Esophagus (tissue), 2 donors: ENCODE results near the gene CPA2. TPM values are rescaled to one million over a fixed set of nuclear protein-coding genes. Genes with fewer than 3 reads are reported as not detected.

Source experiments
- H3K27ac ChIP-seq, 2 donors: one replicate each; pipeline ENCODE4 v1.5.1; 2013; ENCODE audit warnings: low read depth in 2 of 2, mild to moderate bottlenecking in 2 of 2, inconsistent platforms in 1 of 2, low read length in 1 of 2, moderate library complexity in 1 of 2
- H3K27me3 ChIP-seq, 2 donors: one replicate each; pipeline ENCODE4 v1.6.1; 2013; ENCODE audit warnings: low read length in 2 of 2, control low read depth in 1 of 2, mild to moderate bottlenecking in 1 of 2; ENCODE audit not compliant: insufficient read depth in 2 of 2, control insufficient read depth in 1 of 2
- H3K36me3 ChIP-seq, 2 donors: one replicate each; pipeline ENCODE4 v1.6.1; 2013; ENCODE audit warnings: low read length in 1 of 2; ENCODE audit not compliant: control insufficient read depth in 2 of 2, insufficient read depth in 2 of 2
- H3K4me1 ChIP-seq, 2 donors: one replicate each; pipeline ENCODE4 v1.6.1; 2013; ENCODE audit warnings: low read length in 1 of 2; ENCODE audit not compliant: control insufficient read depth in 2 of 2, insufficient read depth in 2 of 2
- H3K4me3 ChIP-seq, 2 donors: one replicate each; pipeline ENCODE4 v1.5.1; 2013; ENCODE audit warnings: low read length in 2 of 2, mild to moderate bottlenecking in 2 of 2, low read depth in 1 of 2, moderate library complexity in 1 of 2
- H3K9me3 ChIP-seq, 2 donors: one replicate each; pipeline ENCODE4 v1.6.1; 2013; ENCODE audit warnings: mild to moderate bottlenecking in 2 of 2, low read depth in 1 of 2, low read length in 1 of 2, moderate library complexity in 1 of 2; ENCODE audit not compliant: control insufficient read depth in 2 of 2, insufficient read depth in 1 of 2
- WGBS, 2 donors: extraction: QIAGEN DNeasy Blood & Tissue Kit; methylation state at CpG; one replicate each; pipeline ENCODE4 v1.1.7; 2013; 5-methylcytosine and 5-hydroxymethylcytosine counted together
- polyA plus RNA-seq, 2 donors: library from polyadenylated mRNA; stranded (reverse); fragments of 200-250 nt; gene quantifications; one replicate each; pipeline ENCODE4 v1.2.3, GENCODE V29; 2013
- donor health status: healthy with polysubstance abuse.
- donor health status: Bipolar disorder and iron deficiency.

The CPA2 gene
- polyA plus RNA-seq, 2 donors = 0.14 to 0.37 TPM

- Histone ChIP-seq H3K4me1 (no peaks in the 10 kb centered on the region), H3K27ac (no peak overlapping the region), H3K4me3 (no peak overlapping the region)
Observed at GRCh38 chr7:130277763-130278643, 11.3 kb downstream of the CPA2 start.

GRCh38 chr7:130278860-130279259 lies 12.2 kb downstream of the CPA2 start:
- Histone ChIP-seq H3K4me1 (no peaks in the 10 kb centered on the region), H3K36me3 (no peaks in the 10 kb centered on the region), H3K27ac (no peak overlapping the region), H3K4me3 (no peak overlapping the region), H3K9me3 (no peaks in the 10 kb centered on the region), H3K27me3 (no peaks in the 10 kb centered on the region)

More at GRCh38 chr7:130277763-130278643, 11.3 kb downstream of the CPA2 start:
- H3K9me3 ChIP-seq = no peaks in the 10 kb centered on the region
- H3K27me3 ChIP-seq = no peaks in the 10 kb centered on the region
- H3K36me3 ChIP-seq = no peaks in the 10 kb centered on the region
- WGBS, 2 donors = 69 to 77% methylated on average over 15 of the region's 15 CpGs

- 70 to 83% methylated on average over 2 of the region's 2 CpGs for WGBS, 2 donors
Observed at GRCh38 chr7:130279286-130279685, 12.6 kb downstream of the CPA2 start.

GRCh38 chr7:130279906-130280305 lies 13.2 kb downstream of the CPA2 start:
- 83 to 95% methylated on average over 1 of the region's 1 CpG for whole genome bisulfite sequencing, 2 donors
- Histone ChIP-seq H3K9me3 (no peaks in the 10 kb centered on the region), H3K27me3 (no peaks in the 10 kb centered on the region), H3K27ac (no peak overlapping the region), H3K4me3 (no peak overlapping the region), H3K36me3 (no peaks in the 10 kb centered on the region), H3K4me1 (no peaks in the 10 kb centered on the region)

More at GRCh38 chr7:130279286-130279685, 12.6 kb downstream of the CPA2 start:
- no peak overlapping the region for H3K4me3 ChIP-seq
- no peaks in the 10 kb centered on the region for H3K27me3 ChIP-seq
- no peaks in the 10 kb centered on the region for H3K9me3 ChIP-seq
- H3K27ac ChIP-seq = no peak overlapping the region
- no peaks in the 10 kb centered on the region for H3K36me3 ChIP-seq
- no peaks in the 10 kb centered on the region for H3K4me1 ChIP-seq

GRCh38 chr7:130281260-130281659 lies 14.6 kb downstream of the CPA2 start:
- H3K27ac ChIP-seq = no peak overlapping the region
- no peak overlapping the region for H3K4me3 ChIP-seq
- H3K9me3 ChIP-seq = no peaks in the 10 kb centered on the region
- H3K4me1 ChIP-seq = no peaks in the 10 kb centered on the region
- H3K36me3 ChIP-seq = no peaks in the 10 kb centered on the region
- 34 to 41% methylated on average over 1 of the region's 1 CpG for WGBS, 2 donors
- no peaks in the 10 kb centered on the region for H3K27me3 ChIP-seq

GRCh38 chr7:130286881-130287280 lies 20.2 kb downstream of the CPA2 start:
- 46 to 50% methylated on average over 1 of the region's 1 CpG for WGBS, 2 donors
- Histone ChIP-seq H3K4me3 (no peak overlapping the region), H3K27ac (no peak overlapping the region), H3K27me3 (no peaks in the 10 kb centered on the region), H3K36me3 (no peaks in the 10 kb centered on the region), H3K4me1 (peaks cover 0 to 5% of the 10 kb centered on the region in 2 donors), H3K9me3 (no peaks in the 10 kb centered on the region)

GRCh38 chr7:130288168-130288567 lies 21.5 kb downstream of the CPA2 start:
- Histone ChIP-seq H3K4me3 (no peak overlapping the region), H3K27me3 (no peaks in the 10 kb centered on the region), H3K9me3 (no peaks in the 10 kb centered on the region), H3K36me3 (no peaks in the 10 kb centered on the region), H3K4me1 (peaks cover 0 to 5% of the 10 kb centered on the region in 2 donors), H3K27ac (peak overlapping the region; percentile 5 to 55)
- WGBS, 2 donors = 92% methylated on average over 4 of the region's 4 CpGs

- H3K9me3 ChIP-seq = no peaks in the 10 kb centered on the region
- 52 to 55% methylated on average over 5 of the region's 5 CpGs for WGBS, 2 donors
- H3K4me3 ChIP-seq = no peak overlapping the region
- no peaks in the 10 kb centered on the region for H3K27me3 ChIP-seq
- H3K4me1 ChIP-seq = peaks cover 0 to 5% of the 10 kb centered on the region in 2 donors
- H3K36me3 ChIP-seq = no peaks in the 10 kb centered on the region
- peak overlapping the region; percentile 63 to 70 for H3K27ac ChIP-seq
Observed at GRCh38 chr7:130288829-130289228, 22.2 kb downstream of the CPA2 start.

- Histone ChIP-seq H3K4me3 (no peak overlapping the region), H3K27me3 (no peaks in the 10 kb centered on the region), H3K27ac (peak overlapping the region; percentile 63 to 70), H3K9me3 (no peaks in the 10 kb centered on the region), H3K36me3 (no peaks in the 10 kb centered on the region), H3K4me1 (peaks cover 0 to 5% of the 10 kb centered on the region in 2 donors)
- 56 to 64% methylated on average over 9 of the region's 9 CpGs for WGBS, 2 donors
Observed at GRCh38 chr7:130289478-130289877, 22.8 kb downstream of the CPA2 start.

- peak overlapping the region; percentile 49 to 68 for H3K27ac ChIP-seq
- H3K27me3 ChIP-seq = no peaks in the 10 kb centered on the region
- WGBS, 2 donors = 59 to 69% methylated on average over 6 of the region's 6 CpGs
Observed at GRCh38 chr7:130290745-130291144, 24.1 kb downstream of the CPA2 start.

More at GRCh38 chr7:130290745-130291144, 24.1 kb downstream of the CPA2 start:
- no peak overlapping the region for H3K4me3 ChIP-seq
- H3K4me1 ChIP-seq = peaks cover 0 to 9% of the 10 kb centered on the region in 2 donors
- H3K9me3 ChIP-seq = no peaks in the 10 kb centered on the region
- H3K36me3 ChIP-seq = no peaks in the 10 kb centered on the region
